Keratinocyte (primary cell): ENCODE measurements around the gene MARCHF9. TPM values are rescaled to one million over a fixed set of nuclear protein-coding genes. Genes with fewer than 3 reads are reported as not detected.

Experiments used
- DNase-seq: peaks from one replicate; pipeline ENCODE4 v3.0.0-alpha.2; 2011; ENCODE audit warnings: low read depth, missing footprints, low spot score
- FAIRE-seq: peaks from 2 replicates; lab custom pipeline; 2011; peaks lifted over from hg19 to GRCh38; lab: Jason Lieb, UNC
- H2AFZ ChIP-seq: 2 replicates; pipeline ENCODE4 v1.6.0; 2012; ENCODE audit warnings: low read length, control low read depth, inconsistent platforms; ENCODE audit not compliant: control insufficient read depth
- H3K27ac ChIP-seq: 2 replicates; pipeline ENCODE4 v1.5.1; 2011; ENCODE audit warnings: low read length; ENCODE audit not compliant: control insufficient read depth, insufficient read depth
- H3K27me3 ChIP-seq: 3 replicates; pipeline ENCODE4 v1.6.0; 2011; ENCODE audit warnings: low read length; ENCODE audit not compliant: control insufficient read depth, insufficient read depth; ENCODE audit errors: extremely low read depth
- H3K36me3 ChIP-seq, 2 experiments: 2 replicates in 1 of 2; 3 replicates in 1 of 2; pipeline ENCODE4 v1.5.1; 2011; ENCODE audit warnings: low read length in 2 of 2, mild to moderate bottlenecking in 1 of 2; ENCODE audit not compliant: control insufficient read depth in 2 of 2, insufficient read depth in 2 of 2; ENCODE audit errors: extremely low read depth in 1 of 2
- H3K4me1 ChIP-seq: 3 replicates; pipeline ENCODE4 v1.5.1; 2011; ENCODE audit warnings: low read length; ENCODE audit not compliant: control insufficient read depth, insufficient read depth; ENCODE audit errors: extremely low read depth
- H3K4me2 ChIP-seq: 3 replicates; pipeline ENCODE4 v1.6.0; 2011; ENCODE audit warnings: low read depth, low read length; ENCODE audit not compliant: control insufficient read depth, insufficient read depth; ENCODE audit errors: extremely low read depth
- H3K4me3 ChIP-seq, 3 experiments: fragments of 200-600 bp in 1 of 3; sonication (generic) in 1 of 3; 2 replicates in 2 of 3; 3 replicates in 1 of 3; pipeline ENCODE4 v1.5.1; 2011 to 2016; ENCODE audit warnings: low read length in 3 of 3, mild to moderate bottlenecking in 3 of 3, control low read depth in 2 of 3, inconsistent platforms in 1 of 3, low read depth in 1 of 3, mixed read lengths in 1 of 3, mixed run types in 1 of 3, moderate library complexity in 1 of 3; ENCODE audit not compliant: control insufficient read depth in 2 of 3, insufficient read depth in 2 of 3; ENCODE audit errors: extremely low read depth in 1 of 3
- H3K79me2 ChIP-seq: 2 replicates; pipeline ENCODE4 v1.6.0; 2012; ENCODE audit warnings: low read length; ENCODE audit not compliant: control insufficient read depth, insufficient read depth
- H3K9ac ChIP-seq: 3 replicates; pipeline ENCODE4 v1.6.0; 2011; ENCODE audit warnings: low read length; ENCODE audit not compliant: control insufficient read depth, insufficient read depth; ENCODE audit errors: extremely low read depth
- H3K9me1 ChIP-seq: 3 replicates; pipeline ENCODE4 v1.6.0; 2011; ENCODE audit warnings: low read length; ENCODE audit not compliant: control insufficient read depth, insufficient read depth; ENCODE audit errors: extremely low read depth
- H3K9me3 ChIP-seq: 2 replicates; pipeline ENCODE4 v1.5.1; 2012; ENCODE audit warnings: low read depth, low read length; ENCODE audit not compliant: control insufficient read depth
- H4K20me1 ChIP-seq: 3 replicates; pipeline ENCODE4 v1.6.0; 2011; ENCODE audit warnings: low read length; ENCODE audit not compliant: control insufficient read depth, insufficient read depth; ENCODE audit errors: extremely low read depth
- EZH2 ChIP-seq: IDR thresholded peaks from one replicate; pipeline ENCODE4 v1.6.1; 2012; ENCODE audit warnings: inconsistent platforms, mild to moderate bottlenecking, low read length, moderate library complexity
- dilution Hi-C: fragments of 300-500 bp; cut with MboI; formaldehyde crosslinking; loops from one replicate; pipeline ENCODE4 v1.7.0; 2020; ENCODE audit warnings: low sequenced_read_pairs; ENCODE audit not compliant: extremely low pct_ligation_motif_present
- polyA plus RNA-seq, 5 experiments: library from polyadenylated mRNA; depleted of rRNA in 3 of 5; stranded (reverse) in 3 of 5; stranded (forward) in 1 of 5; unstranded in 1 of 5; fragments of >200 nt; gene quantifications; 1 replicate in 1 of 5; 2 replicates in 3 of 5; 3 replicates in 1 of 5; pipeline versions ENCODE4 v1.2.1 to v1.2.3, GENCODE V29; 2011 to 2012; ENCODE audit warnings: missing spikeins in 2 of 5, low read depth in 1 of 5, low replicate concordance in 1 of 5
- TF ChIP-seq, protein P1 (sequence below), 3 experiments: IDR thresholded peaks in 1 of 3; conservative IDR thresholded peaks in 1 of 3; optimal IDR thresholded peaks in 1 of 3; 2 replicates in 2 of 3; 3 replicates in 1 of 3; pipeline versions ENCODE3 to v1.5.1; 2011; ENCODE audit warnings: low read length in 3 of 3, mild to moderate bottlenecking in 3 of 3, moderate library complexity in 2 of 3, control low read depth in 1 of 3, inconsistent platforms in 1 of 3; ENCODE audit not compliant: insufficient read depth in 2 of 3; ENCODE audit errors: extremely low read depth in 1 of 3

The MARCHF9 gene
- polyA plus RNA-seq, 1 donor (not counting 4 experiments of a cell fraction or from before 2014, with no cell fraction given), result 10.9 TPM

DNA sequence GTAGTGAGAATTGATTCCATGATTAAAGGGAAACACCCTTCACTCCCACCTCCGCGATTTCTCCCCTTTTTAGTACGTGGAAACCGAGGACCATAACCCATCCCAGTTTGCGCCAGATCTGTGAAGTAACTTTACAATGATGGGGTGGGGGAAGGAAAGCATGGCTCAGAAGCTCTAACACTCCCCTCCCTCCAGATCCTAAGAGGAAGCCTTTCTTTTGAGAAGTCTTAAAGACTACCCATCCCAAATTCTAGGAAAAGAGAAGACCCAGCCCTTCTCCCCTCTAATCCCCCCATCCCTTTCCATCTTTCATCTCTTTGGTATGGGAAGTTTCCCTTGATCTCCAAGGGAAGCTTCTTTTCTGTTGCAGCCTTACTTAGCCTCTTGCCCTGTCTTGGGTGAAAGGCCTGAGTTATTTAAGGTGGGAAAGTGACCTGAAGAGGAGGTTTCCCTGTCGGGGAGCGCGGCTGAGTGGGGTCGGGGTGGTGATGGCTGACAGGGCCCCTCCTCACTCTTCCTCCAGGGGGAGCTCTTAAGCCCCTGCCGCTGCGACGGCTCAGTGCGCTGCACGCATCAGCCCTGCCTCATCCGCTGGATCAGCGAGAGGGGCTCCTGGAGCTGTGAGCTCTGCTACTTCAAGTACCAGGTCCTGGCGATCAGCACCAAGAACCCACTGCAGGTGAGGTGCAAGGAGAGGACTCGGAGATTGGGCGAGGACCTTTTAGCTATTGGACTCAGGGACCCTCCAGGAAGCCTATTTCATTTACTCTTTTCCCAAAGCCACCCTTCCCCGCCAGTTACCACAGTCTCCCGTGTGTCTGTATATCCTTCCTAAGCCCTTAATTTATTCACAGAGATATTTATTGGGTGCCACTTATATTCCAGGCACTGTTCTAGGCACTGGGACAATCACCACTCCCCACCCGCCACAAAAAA, 1.8 kb downstream of the MARCHF9 start:
- peak overlapping the region; percentile 56 to 73 (median 69) for H3K4me3 ChIP-seq
- H3K9me3 ChIP-seq, result no peaks in the 10 kb centered on the region

GRCh38 chr12:57757771-57758170, 2.9 kb downstream of the MARCHF9 start:
- H4K20me1 ChIP-seq, result peaks cover 7% of the 10 kb centered on the region
- H3K27me3 ChIP-seq, result no peaks in the 10 kb centered on the region
- dilution Hi-C loops, result no loop called here
- TF ChIP-seq, protein P1, sequence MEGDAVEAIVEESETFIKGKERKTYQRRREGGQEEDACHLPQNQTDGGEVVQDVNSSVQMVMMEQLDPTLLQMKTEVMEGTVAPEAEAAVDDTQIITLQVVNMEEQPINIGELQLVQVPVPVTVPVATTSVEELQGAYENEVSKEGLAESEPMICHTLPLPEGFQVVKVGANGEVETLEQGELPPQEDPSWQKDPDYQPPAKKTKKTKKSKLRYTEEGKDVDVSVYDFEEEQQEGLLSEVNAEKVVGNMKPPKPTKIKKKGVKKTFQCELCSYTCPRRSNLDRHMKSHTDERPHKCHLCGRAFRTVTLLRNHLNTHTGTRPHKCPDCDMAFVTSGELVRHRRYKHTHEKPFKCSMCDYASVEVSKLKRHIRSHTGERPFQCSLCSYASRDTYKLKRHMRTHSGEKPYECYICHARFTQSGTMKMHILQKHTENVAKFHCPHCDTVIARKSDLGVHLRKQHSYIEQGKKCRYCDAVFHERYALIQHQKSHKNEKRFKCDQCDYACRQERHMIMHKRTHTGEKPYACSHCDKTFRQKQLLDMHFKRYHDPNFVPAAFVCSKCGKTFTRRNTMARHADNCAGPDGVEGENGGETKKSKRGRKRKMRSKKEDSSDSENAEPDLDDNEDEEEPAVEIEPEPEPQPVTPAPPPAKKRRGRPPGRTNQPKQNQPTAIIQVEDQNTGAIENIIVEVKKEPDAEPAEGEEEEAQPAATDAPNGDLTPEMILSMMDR (optimal IDR thresholded peaks at IDR 0.05 in 1 of 3, IDR thresholded peaks at IDR 0.05 in 1 of 3, conservative IDR thresholded peaks at IDR 0.05 in 1 of 3; ENCODE audit: extremely low read depth in 1 of 3, insufficient read depth in 2 of 3, low read length in 3 of 3), result no peak
- no peak for TF ChIP-seq EZH2
- H3K9me1 ChIP-seq, result no peaks in the 10 kb centered on the region
- DNase-seq, result no peak
- H3K4me2 ChIP-seq, result no peak overlapping the region
- H3K9ac ChIP-seq, result no peak overlapping the region
- H3K79me2 ChIP-seq, result peaks cover 4% of the 10 kb centered on the region
- H3K27ac ChIP-seq, result no peak overlapping the region
- H3K36me3 ChIP-seq, result peaks cover 25 to 37% of the 10 kb centered on the region in 2 experiments
- H3K4me3 ChIP-seq, result no peak overlapping the region
- H3K9me3 ChIP-seq, result no peaks in the 10 kb centered on the region
- peaks cover 29% of the 10 kb centered on the region for H3K4me1 ChIP-seq
- FAIRE-seq, result no peak
- H2AFZ ChIP-seq, result no peak overlapping the region

More for the DNA sequence above, 1.8 kb downstream of the MARCHF9 start:
- dilution Hi-C loops, result no loop called here
- Histone ChIP-seq H3K4me2 (peak overlapping the region; percentile 78), H2AFZ (no peak overlapping the region), H3K27me3 (no peaks in the 10 kb centered on the region), H3K36me3 (peaks cover 21 to 27% of the 10 kb centered on the region in 2 experiments), H4K20me1 (peaks cover 7% of the 10 kb centered on the region), H3K79me2 (peaks cover 3% of the 10 kb centered on the region), H3K27ac (no peak overlapping the region), H3K9ac (peak overlapping the region; percentile 58), H3K9me1 (no peaks in the 10 kb centered on the region), H3K4me1 (peaks cover 29% of the 10 kb centered on the region)
- TF ChIP-seq, protein P1 (optimal IDR thresholded peaks at IDR 0.05 in 1 of 3, IDR thresholded peaks at IDR 0.05 in 1 of 3, conservative IDR thresholded peaks at IDR 0.05 in 1 of 3; ENCODE audit: extremely low read depth in 1 of 3, insufficient read depth in 2 of 3, low read length in 3 of 3), result peak; percentile 71 to 88 (median 86)
- TF ChIP-seq EZH2, result no peak
- FAIRE-seq, result no peak
- DNase-seq, result no peak
